Lower lobe of right lung (tissue), 2 donors: ENCODE results near the gene CTSS. TPM values are rescaled to one million over a fixed set of nuclear protein-coding genes. Genes with fewer than 3 reads are reported as not detected.
"Not testable (repeated sequence)": the region's sequence is repeated elsewhere in the genome, so short reads cannot be mapped to it uniquely, and the experiment has no call there.

ENCODE experiments used
- ATAC-seq, 2 donors: fragments of 200-7000 bp; cut with Tn5 transposase; one replicate each; pipeline ENCODE4 v1.9.1; 2020 to 2022; ENCODE audit warnings: mild to moderate bottlenecking in 2 of 2, moderate library complexity in 2 of 2
- DNase-seq: peaks from one replicate; pipeline ENCODE4 v3.0.0-alpha.2; 2020
- H3K27ac ChIP-seq: fragments of 200-600 bp; one replicate; pipeline ENCODE4 v1.8.0; 2022
- H3K27me3 ChIP-seq: fragments of 200-600 bp; one replicate; pipeline ENCODE4 v1.8.0; 2022; ENCODE audit warnings: low read depth
- H3K36me3 ChIP-seq: fragments of 200-600 bp; one replicate; pipeline ENCODE4 v1.8.0; 2022; ENCODE audit warnings: mild to moderate bottlenecking
- H3K4me1 ChIP-seq: fragments of 200-600 bp; one replicate; pipeline ENCODE4 v1.8.0; 2022
- H3K4me3 ChIP-seq: fragments of 200-600 bp; one replicate; pipeline ENCODE4 v1.8.0; 2022; ENCODE audit warnings: mild to moderate bottlenecking
- H3K9me3 ChIP-seq: fragments of 200-600 bp; one replicate; pipeline ENCODE4 v1.8.0; 2022
- CTCF ChIP-seq: fragments of 200-600 bp; IDR thresholded peaks from one replicate; pipeline ENCODE4 v1.8.0; 2022; ENCODE audit warnings: antibody characterized with exemption, mild to moderate bottlenecking
- intact Hi-C: fragments of 100-400 bp; cut with DNase I; formaldehyde crosslinking; loops from one replicate; pipeline ENCODE4 v1.11.0; 2022
- total RNA-seq: library from RNA; stranded (reverse); fragmentation: NEBNext Ultra II Directional; extraction: Animal tissue kit (Norgen Biotek cat#: 25700); gene quantifications from one replicate; pipeline ENCODE4 v1.2.1, GENCODE V29; 2021
- donor health status: DM: no; HTN: yes; CAD: no; lungs with severe emphysema.

The CTSS gene
- total RNA-seq, 1 donor from 2014 or later: 824 TPM

GRCh38 chr1:150798525-150798924, 32.9 kb upstream of the CTSS start:
- no peaks in the 10 kb centered on the region for H3K9me3 ChIP-seq
- H3K4me1 ChIP-seq: peaks cover 3% of the 10 kb centered on the region
- H3K4me3 ChIP-seq: no peak overlapping the region
- DNase-seq (no peak), ATAC-seq (no peak)
- intact Hi-C loops: no loop called here
- no peaks in the 10 kb centered on the region for H3K27me3 ChIP-seq
- no peak overlapping the region for H3K27ac ChIP-seq
- no peak for TF ChIP-seq CTCF
- peaks cover 62% of the 10 kb centered on the region for H3K36me3 ChIP-seq

- intact Hi-C loops: no loop called here
- TF ChIP-seq CTCF: no peak
- peaks cover 9% of the 10 kb centered on the region for H3K4me1 ChIP-seq
- peaks cover 54% of the 10 kb centered on the region for H3K36me3 ChIP-seq
- no peak overlapping the region for H3K27ac ChIP-seq
- ATAC-seq (no peak), DNase-seq (no peak)
- no peak overlapping the region for H3K4me3 ChIP-seq
- H3K27me3 ChIP-seq: no peaks in the 10 kb centered on the region
- H3K9me3 ChIP-seq: no peaks in the 10 kb centered on the region
Measured at GRCh38 chr1:150796374-150796773, 30.8 kb upstream of the CTSS start.

GRCh38 chr1:150793778-150794177, 28.2 kb upstream of the CTSS start:
- Histone ChIP-seq H3K36me3 (peaks cover 33% of the 10 kb centered on the region), H3K4me1 (peaks cover 24% of the 10 kb centered on the region)
- H3K4me3 ChIP-seq, DNase-seq, H3K27me3 ChIP-seq, H3K27ac ChIP-seq, ATAC-seq, intact Hi-C loops, H3K9me3 ChIP-seq: not testable (repeated sequence)

- DNase-seq (no peak), ATAC-seq (peak; percentile 46 to 65)
- Histone ChIP-seq H3K36me3 (peaks cover 27% of the 10 kb centered on the region), H3K27ac (peak overlapping the region; percentile 11), H3K9me3 (no peaks in the 10 kb centered on the region), H3K4me3 (no peak overlapping the region), H3K27me3 (no peaks in the 10 kb centered on the region), H3K4me1 (peaks cover 24% of the 10 kb centered on the region)
- intact Hi-C loops: no loop called here
- TF ChIP-seq CTCF: no peak
Measured at GRCh38 chr1:150793221-150793620, 27.6 kb upstream of the CTSS start.

GRCh38 chr1:150791585-150791984, 26.0 kb upstream of the CTSS start:
- ATAC-seq: peak; percentile 72 to 80
- Histone ChIP-seq H3K27me3 (no peaks in the 10 kb centered on the region), H3K36me3 (peaks cover 11% of the 10 kb centered on the region), H3K4me3 (no peak overlapping the region), H3K4me1 (peaks cover 30% of the 10 kb centered on the region), H3K27ac (no peak overlapping the region), H3K9me3 (no peaks in the 10 kb centered on the region)
- intact Hi-C loops: no loop called here
- TF ChIP-seq CTCF: no peak
- no peak for DNase-seq

- ATAC-seq: peak; percentile 34 to 63
Measured at GRCh38 chr1:150789396-150789795, 23.8 kb upstream of the CTSS start.

More at GRCh38 chr1:150789396-150789795, 23.8 kb upstream of the CTSS start:
- H3K4me3 ChIP-seq: no peak overlapping the region
- peaks cover 30% of the 10 kb centered on the region for H3K4me1 ChIP-seq
- TF ChIP-seq CTCF: no peak
- H3K27ac ChIP-seq: no peak overlapping the region
- no peaks in the 10 kb centered on the region for H3K9me3 ChIP-seq
- intact Hi-C loops: no loop called here
- peak; percentile 54 for DNase-seq
- no peaks in the 10 kb centered on the region for H3K27me3 ChIP-seq
- H3K36me3 ChIP-seq: no peaks in the 10 kb centered on the region
